PC-3 (cell line): ENCODE measurements around the gene GPR108. TPM values are rescaled to one million over a fixed set of nuclear protein-coding genes. Genes with fewer than 3 reads are reported as not detected.

ENCODE experiments used
- ATAC-seq: fragments of 200-7000 bp; cut with Tn5 transposase; 2 replicates; pipeline ENCODE4 v1.9.1; 2020; ENCODE audit warnings: mild to moderate bottlenecking, moderate library complexity
- BruUV-seq: library from RNA; stranded (reverse); fragments of 400-500 nt; replicated peaks from 2 replicates; lab custom pipeline; 2021; lab: Mats Ljungman, UMichigan
- CTCF ChIA-PET: fragments of 300-600 bp; sonication (Branson Sonifier 250); formaldehyde crosslinking; loops from one replicate; lab custom pipeline; 2022; ENCODE audit warnings: antibody characterized with exemption; lab: Charles Lee
- POLR2A ChIA-PET: fragments of 300-600 bp; sonication (Branson Sonifier 250); formaldehyde crosslinking; loops from one replicate; lab custom pipeline; 2022; ENCODE audit warnings: antibody characterized with exemption; ENCODE audit not compliant: unreplicated experiment; lab: Charles Lee
- DNase-seq: peaks from one replicate; pipeline ENCODE4 v3.0.0-alpha.2; 2015
- H2AFZ ChIP-seq: fragments of 300-600 bp; sonication (generic); 2 replicates; pipeline ENCODE4 v1.6.0; 2016; ENCODE audit warnings: antibody characterized with exemption, low read length
- H3F3A ChIP-seq: fragments of 300-600 bp; sonication (generic); one replicate; pipeline ENCODE4 v1.6.0; 2017; ENCODE audit warnings: antibody characterized with exemption, low read length, control low read depth, mild to moderate bottlenecking; ENCODE audit not compliant: unreplicated experiment
- H3K27ac ChIP-seq: fragments of 300-600 bp; sonication (generic); 2 replicates; pipeline ENCODE4 v1.5.1; 2016; ENCODE audit warnings: mild to moderate bottlenecking, low read length
- H3K27me3 ChIP-seq: fragments of 300-600 bp; sonication (generic); 2 replicates; pipeline ENCODE4 v1.6.1; 2016; ENCODE audit warnings: low read length, mixed read lengths
- H3K36me3 ChIP-seq: fragments of 300-600 bp; sonication (generic); 2 replicates; pipeline ENCODE4 v1.6.1; 2016; ENCODE audit warnings: low read depth, mixed run types, low read length, mixed read lengths
- H3K4me1 ChIP-seq: fragments of 300-600 bp; sonication (generic); 2 replicates; pipeline ENCODE4 v1.5.1; 2016; ENCODE audit warnings: low read length; ENCODE audit not compliant: insufficient read depth
- H3K4me2 ChIP-seq: fragments of 300-600 bp; sonication (generic); 2 replicates; pipeline ENCODE4 v1.6.0; 2016; ENCODE audit warnings: low read length
- H3K4me3 ChIP-seq: fragments of 300-600 bp; sonication (generic); 2 replicates; pipeline ENCODE4 v1.5.1; 2016; ENCODE audit warnings: mild to moderate bottlenecking, low read length, mixed read lengths
- H3K79me2 ChIP-seq: fragments of 300-600 bp; sonication (generic); 2 replicates; pipeline ENCODE4 v1.6.1; 2017; ENCODE audit warnings: low read length, mixed read lengths
- H3K9ac ChIP-seq: fragments of 300-600 bp; sonication (generic); 2 replicates; pipeline ENCODE4 v1.6.0; 2016; ENCODE audit warnings: mild to moderate bottlenecking, low read length
- H3K9me2 ChIP-seq: fragments of 300-600 bp; sonication (generic); replicated peaks from 2 replicates; pipeline ENCODE4 v1.6.1; 2016; ENCODE audit warnings: mixed run types, low read length, mixed read lengths
- H3K9me3 ChIP-seq: fragments of 300-600 bp; sonication (generic); 2 replicates; pipeline ENCODE4 v1.6.1; 2016; ENCODE audit warnings: low read length, mixed read lengths
- H4K20me1 ChIP-seq: fragments of 300-600 bp; sonication (generic); 2 replicates; pipeline ENCODE4 v1.6.1; 2016; ENCODE audit warnings: low read length, mixed read lengths
- CTCF ChIP-seq: fragments of 300-600 bp; sonication (generic); conservative IDR thresholded peaks from 2 replicates; pipeline ENCODE4 v1.5.1; 2017; ENCODE audit warnings: antibody characterized with exemption, low read depth, mild to moderate bottlenecking, low read length
- EZH2 ChIP-seq: fragments of 300-600 bp; sonication (generic); IDR thresholded peaks from one replicate; pipeline ENCODE4 v1.6.1; 2017; ENCODE audit warnings: antibody characterized with exemption, mild to moderate bottlenecking, low read length; ENCODE audit not compliant: unreplicated experiment
- EZH2phosphoT487 ChIP-seq: fragments of 300-600 bp; sonication (generic); IDR thresholded peaks from 2 replicates; pipeline ENCODE4 v1.6.1; 2018; ENCODE audit warnings: mild to moderate bottlenecking, antibody characterized with exemption, low read length, borderline replicate concordance
- intact Hi-C: fragments of 100-400 bp; cut with micrococcal nuclease; formaldehyde crosslinking; loops from 2 replicates; pipeline ENCODE4 v1.9.0; 2023
- total RNA-seq: library from RNA; depleted of rRNA; stranded (reverse); fragments of >200 nt; gene quantifications from 2 replicates; pipeline ENCODE4 v1.2.3, GENCODE V29; 2014

GPR108 gene
- total RNA-seq, 1 experiment from 2014 or later: 78.7 TPM

- H3K4me2 ChIP-seq: no peak overlapping the region
- H3K9me3 ChIP-seq: no peaks in the 10 kb centered on the region
- H3K27me3 ChIP-seq: no peaks in the 10 kb centered on the region
- no peaks in the 10 kb centered on the region for H3F3A ChIP-seq
- no peaks in the 10 kb centered on the region; the same call in 1 of the 2 replicates for H3K4me1 ChIP-seq
- BruUV-seq: no TSS peak
- TF ChIP-seq CTCF: no peak
- no peak for TF ChIP-seq EZH2
- no peak for TF ChIP-seq EZH2phosphoT487
- no peaks in the 10 kb centered on the region for H3K36me3 ChIP-seq
- H4K20me1 ChIP-seq: no peaks in the 10 kb centered on the region
- H2AFZ ChIP-seq: no peak overlapping the region
- H3K27ac ChIP-seq: no peak overlapping the region
- CTCF ChIA-PET: no interaction called here
- H3K79me2 ChIP-seq: no peaks in the 10 kb centered on the region
- DNase-seq (no peak), ATAC-seq (no peak)
- H3K9ac ChIP-seq: no peak overlapping the region
- POLR2A ChIA-PET: no interaction called here
- H3K4me3 ChIP-seq: no peak overlapping the region
- no peaks in the 10 kb centered on the region for H3K9me2 ChIP-seq
- intact Hi-C loops: no loop called here
Measured at GRCh38 chr19:6721773-6722172, 15.6 kb downstream of the GPR108 start.

GRCh38 chr19:6721138-6721474 lies 16.3 kb downstream of the GPR108 start:
- H3K9me2 ChIP-seq: no peaks in the 10 kb centered on the region
- H3K9me3 ChIP-seq: no peaks in the 10 kb centered on the region
- no peak overlapping the region for H3K27ac ChIP-seq
- H3K36me3 ChIP-seq: no peaks in the 10 kb centered on the region
- H3K4me1 ChIP-seq: no peaks in the 10 kb centered on the region; the same call in 1 of the 2 replicates
- H3F3A ChIP-seq: no peaks in the 10 kb centered on the region
- ChIA-PET CTCF (no interaction called here), POLR2A (no interaction called here)
- BruUV-seq: no TSS peak
- no peak for ATAC-seq
- intact Hi-C loops: no loop called here
- no peaks in the 10 kb centered on the region for H3K27me3 ChIP-seq
- no peak for DNase-seq
- no peak overlapping the region for H3K4me2 ChIP-seq
- H3K9ac ChIP-seq: no peak overlapping the region
- no peaks in the 10 kb centered on the region for H4K20me1 ChIP-seq
- no peak overlapping the region for H2AFZ ChIP-seq
- TF ChIP-seq EZH2: no peak
- no peak for TF ChIP-seq EZH2phosphoT487
- TF ChIP-seq CTCF: no peak
- H3K4me3 ChIP-seq: no peak overlapping the region
- no peaks in the 10 kb centered on the region for H3K79me2 ChIP-seq

- no peaks in the 10 kb centered on the region for H3K9me3 ChIP-seq
- no peak within 1 kb of the TSS for H2AFZ ChIP-seq
- H3K36me3 ChIP-seq: no peaks in the 10 kb centered on the region
- BruUV-seq: no TSS peak
- ATAC-seq: no peak
- H3K27me3 ChIP-seq: no peaks in the 10 kb centered on the region
- no peaks in the 10 kb centered on the region for H3K9me2 ChIP-seq
- intact Hi-C loops: no loop called here
- no peak within 1 kb of the TSS for H3K9ac ChIP-seq
- H3K4me2 ChIP-seq: no peak within 1 kb of the TSS
- ChIA-PET POLR2A (no interaction called here), CTCF (no interaction called here)
- DNase-seq: no peak
- no peaks in the 10 kb centered on the region for H3K79me2 ChIP-seq
- no peaks in the 10 kb centered on the region for H3F3A ChIP-seq
- TF ChIP-seq EZH2phosphoT487 (no peak), EZH2 (no peak), CTCF (no peak)
- H4K20me1 ChIP-seq: no peaks in the 10 kb centered on the region
- H3K4me3 ChIP-seq: no peak within 1 kb of the TSS
- H3K4me1 ChIP-seq: no peaks in the 10 kb centered on the region; the same call in 1 of the 2 replicates
- H3K27ac ChIP-seq: no peak within 1 kb of the TSS
Measured at GRCh38 chr19:6720369-6721137, 16.8 kb downstream of the GPR108 start, which contains the start of gene C3. Gene C3, minus strand, starts transcription at chr19:6720650. Its CDS starts 61 bp downstream, at chr19:6720589.
